SKM-1 treated with dmso at 0.1 percent for 144 hours (cell line): ENCODE measurements around the gene FOXO6.
"Not testable (repeated sequence)": the region's sequence is repeated elsewhere in the genome, so short reads cannot be mapped to it uniquely, and the experiment has no call there.

Experiments
- DNase-seq: peaks from one replicate; lab custom pipeline; 2025; ENCODE audit not compliant: unreplicated experiment; lab: John Stamatoyannopoulos, UW

Gene FOXO6

DNA sequence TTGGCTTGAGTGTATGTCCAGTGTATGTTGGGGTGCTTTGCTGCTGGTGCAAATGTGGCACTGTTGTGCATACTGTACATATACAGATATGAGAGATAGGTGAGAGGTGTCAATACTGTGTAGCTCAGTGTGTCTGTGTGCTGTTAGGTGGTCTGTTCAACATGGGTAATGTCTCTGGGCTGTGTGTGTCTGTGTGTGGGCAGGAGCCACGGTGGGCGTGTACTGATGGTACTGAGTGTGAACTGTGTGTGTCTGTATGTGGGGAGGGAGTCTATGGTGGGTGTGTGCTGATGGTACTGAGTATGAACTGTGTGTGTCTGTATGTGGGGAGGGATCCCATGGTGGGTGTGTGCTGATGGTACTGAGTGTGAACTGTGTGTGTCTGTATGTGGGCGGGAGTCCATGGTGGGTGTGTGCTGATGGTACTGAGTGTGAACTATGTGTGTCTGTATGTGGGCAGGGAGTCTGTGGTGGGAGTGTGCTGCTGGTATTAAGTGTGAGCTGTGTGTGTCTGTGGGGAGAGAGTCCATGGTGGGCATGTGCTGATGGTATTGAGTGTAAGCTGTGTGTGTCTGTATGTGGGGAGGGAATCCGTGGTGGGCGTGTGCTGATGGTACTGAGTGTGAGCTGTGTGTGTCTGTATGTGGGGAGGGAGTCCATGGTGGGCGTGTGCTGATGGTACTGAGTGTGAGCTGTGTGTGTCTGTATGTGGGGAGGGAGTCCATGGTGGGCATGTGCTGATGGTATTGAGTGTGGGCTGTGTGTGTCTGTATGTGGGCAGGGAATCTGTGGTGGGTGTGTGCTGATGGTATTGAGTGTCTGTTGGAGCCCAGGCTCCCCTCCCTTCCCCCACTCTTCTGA lies 32.2 kb upstream of the FOXO6 start:
- DNase-seq, result no peak

DNA sequence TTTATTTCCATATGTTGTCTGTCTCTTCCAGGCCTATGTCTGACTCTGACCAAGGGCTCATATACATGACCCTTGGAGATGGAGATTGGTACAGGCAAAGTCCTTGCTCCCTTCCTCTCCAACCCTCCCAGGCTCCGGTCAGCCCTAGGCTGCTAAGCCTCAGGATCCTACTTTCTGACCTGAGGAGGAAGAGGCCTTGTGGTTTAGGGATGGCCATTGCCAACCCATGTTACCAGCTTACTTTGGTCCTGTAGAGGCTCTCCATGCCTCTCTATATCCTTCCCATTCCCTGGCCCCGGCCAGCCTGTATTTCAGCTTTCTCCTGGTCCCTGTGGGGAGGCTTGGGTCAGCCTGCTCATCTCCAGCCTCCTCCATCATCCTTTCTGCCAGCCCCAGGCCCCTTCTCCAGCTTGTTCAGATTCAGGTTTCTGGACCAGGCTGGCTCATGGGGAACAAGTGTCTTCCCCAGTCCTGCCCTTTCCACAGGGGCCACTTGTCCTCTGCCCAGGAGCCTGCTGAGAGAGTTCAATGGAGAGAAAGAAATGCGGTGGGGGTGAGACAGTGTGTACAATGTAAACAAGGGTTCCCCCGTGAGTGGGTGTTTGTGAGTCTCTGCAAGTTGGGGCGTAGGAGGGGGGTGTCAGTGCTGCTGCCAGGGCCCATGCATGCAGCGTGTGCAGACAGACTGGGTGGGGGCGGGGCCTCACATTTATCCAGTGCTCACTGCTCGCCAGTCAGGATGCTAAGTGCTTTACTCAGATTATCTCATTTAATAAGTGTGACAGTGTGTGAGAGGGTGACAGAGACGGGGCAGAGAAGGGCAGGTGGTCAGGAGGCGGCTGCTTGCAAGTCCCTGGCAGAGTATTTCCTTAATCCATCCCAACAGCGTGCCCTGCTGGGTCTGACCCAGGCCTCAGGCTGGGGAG lies 31.3 kb upstream of the FOXO6 start:
- DNase-seq, result no peak

DNA sequence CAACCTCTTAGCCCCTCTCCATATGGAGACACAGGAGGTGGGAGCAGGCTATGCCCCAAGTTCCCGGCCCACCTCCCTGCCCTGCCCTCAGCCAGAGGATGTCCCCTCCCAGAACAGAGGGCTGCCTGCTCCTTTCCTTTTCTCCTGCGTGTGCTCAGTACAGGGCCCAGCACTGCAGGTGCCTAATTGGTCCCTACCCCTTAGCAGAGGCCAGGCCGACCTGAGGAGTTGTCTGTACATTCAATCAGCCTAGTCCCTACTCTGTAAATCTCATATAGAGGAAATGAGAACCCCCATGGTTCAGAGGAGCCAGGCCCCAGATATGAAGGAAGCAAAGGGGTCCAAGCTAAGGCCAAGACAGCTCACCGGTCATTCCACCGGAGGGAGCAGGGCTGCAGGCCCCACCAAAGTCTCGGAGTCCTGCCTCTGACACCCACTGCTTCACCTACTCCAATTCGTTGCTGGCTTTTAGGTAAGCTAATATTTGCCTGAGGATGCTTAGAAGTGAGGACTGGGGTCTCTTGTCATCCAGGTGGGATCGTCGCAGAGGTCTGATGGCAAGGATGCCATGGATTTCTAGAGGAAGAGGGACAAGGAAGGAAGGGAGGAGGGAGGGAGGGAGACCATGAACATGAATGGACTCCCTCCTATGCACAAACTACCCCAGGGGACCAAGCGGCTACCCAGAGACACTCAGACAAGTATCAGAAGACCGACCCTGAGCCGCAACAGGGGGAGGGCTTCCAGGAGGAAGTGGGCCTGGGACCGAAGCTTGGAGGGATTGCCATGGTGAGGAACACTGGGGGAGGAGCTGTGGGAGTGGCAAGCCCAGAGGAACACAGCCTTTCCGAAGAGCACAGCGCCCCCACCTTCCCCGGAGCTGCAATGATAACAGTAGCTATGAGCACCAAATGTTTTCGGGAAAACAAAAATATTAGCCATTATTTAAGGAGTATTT lies 30.4 kb upstream of the FOXO6 start:
- no peak for DNase-seq

DNA sequence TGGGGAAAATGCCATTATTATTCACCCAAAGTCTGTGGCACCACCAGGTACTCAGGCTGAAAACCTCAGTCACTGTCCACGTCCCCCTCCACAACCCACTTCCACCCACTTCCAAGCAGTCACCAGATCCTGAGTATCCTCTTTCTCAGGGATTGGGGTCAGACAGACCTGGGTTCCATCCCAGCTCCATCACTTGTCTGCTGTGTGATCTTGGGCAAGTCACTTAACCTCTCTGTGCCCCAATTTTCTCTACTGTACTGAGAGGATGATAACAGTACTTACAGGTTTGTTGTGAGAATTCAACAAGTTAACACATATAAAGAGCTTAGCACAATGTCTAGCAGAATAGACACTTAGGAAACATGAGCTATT lies 29.7 kb upstream of the FOXO6 start:
- DNase-seq, result no peak

DNA sequence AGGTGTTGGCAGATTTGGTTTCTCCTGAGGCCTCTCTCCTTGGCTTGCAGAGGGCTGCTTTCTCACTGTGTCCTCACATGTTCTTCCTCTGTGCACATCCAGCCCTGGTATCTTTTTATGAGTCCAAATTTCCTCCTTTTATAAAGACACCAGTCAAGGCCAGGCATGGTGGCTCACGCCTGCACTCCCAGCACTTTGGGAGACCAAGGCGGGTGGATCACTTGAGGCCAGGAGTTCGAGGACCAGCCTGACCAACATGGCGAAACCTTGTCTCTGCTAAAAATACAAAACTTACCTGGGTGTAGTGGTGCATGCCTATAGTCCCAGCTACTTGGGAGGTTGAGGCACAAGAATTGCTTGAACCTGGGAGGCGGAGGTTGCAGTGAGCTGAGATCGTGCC lies 29.1 kb upstream of the FOXO6 start:
- not testable (repeated sequence) for DNase-seq

DNA sequence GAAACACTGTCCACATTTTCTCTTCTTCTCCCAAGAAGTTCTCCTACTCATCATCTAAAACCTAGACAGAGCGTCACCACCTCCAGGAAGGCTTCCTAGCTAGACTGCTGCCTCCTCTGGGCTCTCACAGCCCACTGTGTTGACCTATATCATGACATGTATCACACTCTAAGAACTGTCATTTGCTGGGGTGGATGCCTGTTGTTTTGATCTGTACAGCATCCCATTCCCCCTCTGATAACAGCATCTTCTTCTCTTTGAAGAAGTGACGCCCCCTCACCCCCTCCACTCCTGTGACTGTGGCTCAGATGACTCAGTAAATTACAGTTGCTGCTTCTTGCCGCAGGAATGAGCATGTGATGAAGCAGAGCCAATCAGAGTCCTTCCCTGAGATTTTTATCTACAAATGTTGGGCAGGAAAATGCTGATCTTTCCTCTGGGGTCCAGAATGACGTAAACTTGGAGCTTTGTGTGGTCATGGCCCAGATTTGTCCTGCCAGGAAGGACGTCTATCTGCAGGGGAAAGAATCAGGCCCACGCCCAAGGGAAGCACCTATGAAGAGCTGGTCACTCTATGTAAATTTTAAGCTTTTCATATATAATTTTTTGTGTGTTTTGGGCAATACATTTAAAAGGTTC lies 28.0 kb upstream of the FOXO6 start:
- DNase-seq, result no peak

DNA sequence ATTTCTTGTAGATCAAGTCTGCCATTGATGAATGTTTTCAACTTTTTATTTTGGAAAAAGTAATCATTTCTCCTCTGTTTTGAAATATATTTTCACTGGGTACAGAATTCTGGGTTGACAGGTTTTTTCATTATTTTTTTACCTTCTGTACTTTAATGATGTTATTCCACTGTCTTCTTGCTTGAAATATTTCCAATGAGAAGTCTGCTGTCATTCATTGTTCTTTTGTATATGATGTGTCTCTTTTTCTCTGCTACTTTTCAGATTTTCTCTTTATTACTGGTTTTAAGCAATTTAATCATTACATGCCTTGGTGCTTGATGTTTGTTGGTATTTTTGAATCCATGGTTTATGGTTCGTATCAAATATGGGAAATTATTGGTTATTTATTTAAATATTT lies 22.4 kb upstream of the FOXO6 start:
- no peak for DNase-seq

DNA sequence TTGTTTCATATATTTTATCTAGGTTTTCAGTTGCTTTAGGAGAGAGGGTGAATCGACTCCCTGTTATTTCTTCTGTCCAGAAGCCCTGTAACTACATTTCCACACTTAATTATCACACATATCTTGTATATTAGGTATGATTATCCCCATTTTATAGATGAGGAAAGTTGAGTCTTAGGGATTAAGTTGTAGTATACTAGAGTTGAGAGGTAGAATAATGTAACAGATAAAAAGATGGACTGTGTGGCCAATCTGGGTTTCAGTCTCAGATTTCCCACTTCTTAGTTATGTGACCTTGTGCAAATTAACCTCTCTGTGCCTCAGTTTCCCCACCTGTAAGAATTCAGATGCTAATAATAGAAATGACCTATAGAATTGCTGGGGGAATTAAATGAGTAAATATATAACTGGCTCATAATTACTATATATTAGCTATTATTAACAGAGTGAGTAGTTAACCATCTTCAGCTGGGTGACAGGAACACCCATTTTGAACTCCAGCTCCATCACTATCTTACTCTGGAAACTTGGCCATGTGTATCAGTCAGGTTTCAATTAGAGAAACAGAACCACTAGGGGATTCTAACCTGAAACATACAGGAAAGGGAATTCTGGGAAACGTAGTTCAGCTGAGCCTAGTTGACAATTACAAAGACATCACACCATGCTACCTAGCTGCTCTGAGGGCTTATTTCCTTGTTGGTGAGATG lies 20.4 kb upstream of the FOXO6 start:
- no peak for DNase-seq

DNA sequence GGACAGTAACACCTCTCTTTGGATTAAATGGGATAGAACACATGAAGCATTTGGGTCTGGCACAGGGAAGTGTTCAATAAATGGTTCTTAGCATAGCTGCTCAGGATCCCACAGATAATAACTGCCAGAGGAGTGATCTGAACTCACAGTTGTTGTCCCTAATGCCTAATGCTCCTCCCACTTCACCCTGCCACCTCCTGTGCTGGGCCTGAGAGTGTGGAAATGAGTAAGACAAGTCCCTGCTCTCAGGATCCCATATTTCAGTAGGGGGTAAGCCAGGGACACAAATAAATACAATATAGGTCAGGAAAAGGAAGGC lies 19.9 kb upstream of the FOXO6 start:
- DNase-seq, result no peak

DNA sequence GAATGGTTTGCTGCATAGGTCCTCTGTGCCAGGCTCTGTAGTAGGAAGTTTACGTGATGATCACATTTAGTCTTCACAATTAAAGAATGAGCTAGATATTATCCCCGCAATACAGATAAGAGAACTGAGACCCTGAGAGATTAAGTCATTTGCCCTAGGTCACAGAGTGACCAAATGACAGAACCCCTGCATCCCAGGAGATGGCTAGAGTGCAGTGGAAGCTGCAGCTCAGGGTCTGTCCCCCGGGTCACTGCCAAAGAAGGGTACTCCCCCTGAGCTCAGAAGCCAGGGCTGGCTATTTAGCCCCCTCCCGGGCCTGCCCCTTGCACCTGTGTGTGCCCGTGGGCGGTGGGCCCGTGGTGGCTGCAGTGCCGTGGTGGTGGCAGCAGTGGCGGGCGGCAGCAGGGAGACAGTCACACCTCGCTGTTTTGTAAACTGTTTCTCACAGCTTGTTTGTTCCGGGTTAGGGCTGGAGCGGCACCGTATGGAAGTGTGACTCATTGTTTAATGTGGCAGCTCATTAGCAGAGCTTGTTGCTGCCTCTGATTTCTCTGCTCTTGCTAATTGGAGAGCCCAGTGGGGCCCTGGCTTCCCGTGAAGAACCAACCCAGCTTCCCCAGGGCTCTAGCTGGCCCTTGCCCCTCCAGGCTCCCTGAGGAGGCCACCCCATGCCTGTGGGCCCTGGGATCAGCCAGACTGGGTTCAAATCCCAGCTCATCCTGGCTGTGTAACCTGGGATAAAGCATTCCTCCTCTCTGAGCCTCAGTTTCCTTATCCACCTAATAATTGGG lies 19.3 kb upstream of the FOXO6 start:
- no peak for DNase-seq

DNA sequence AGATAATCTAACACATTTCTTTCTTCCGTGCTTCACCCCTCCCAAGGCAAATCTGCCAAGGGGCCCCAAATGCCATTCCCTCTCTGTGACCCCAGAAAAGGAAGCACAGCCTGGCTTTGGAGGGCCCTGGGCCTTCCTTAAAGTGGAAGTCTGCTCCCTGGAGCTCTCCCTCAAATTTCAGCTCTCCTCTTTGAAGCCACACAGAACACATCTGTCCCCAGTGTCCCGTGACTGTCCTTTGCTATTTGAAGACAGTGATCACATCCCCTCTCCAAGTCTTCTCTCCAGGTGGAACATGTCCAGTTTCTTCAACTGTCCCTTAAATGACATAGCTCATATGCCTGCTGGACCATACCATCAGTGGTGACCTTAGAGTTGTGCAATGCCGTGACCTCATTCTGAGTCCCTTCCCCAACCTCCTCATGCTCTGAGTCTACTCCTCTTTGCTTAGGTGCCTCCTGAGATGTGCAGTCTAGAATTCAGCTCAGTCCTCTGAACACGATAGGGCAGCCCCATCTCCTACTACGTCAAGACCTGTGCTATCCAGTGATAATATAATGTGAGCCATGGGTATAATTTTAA lies 18.4 kb upstream of the FOXO6 start:
- DNase-seq, result no peak

DNA sequence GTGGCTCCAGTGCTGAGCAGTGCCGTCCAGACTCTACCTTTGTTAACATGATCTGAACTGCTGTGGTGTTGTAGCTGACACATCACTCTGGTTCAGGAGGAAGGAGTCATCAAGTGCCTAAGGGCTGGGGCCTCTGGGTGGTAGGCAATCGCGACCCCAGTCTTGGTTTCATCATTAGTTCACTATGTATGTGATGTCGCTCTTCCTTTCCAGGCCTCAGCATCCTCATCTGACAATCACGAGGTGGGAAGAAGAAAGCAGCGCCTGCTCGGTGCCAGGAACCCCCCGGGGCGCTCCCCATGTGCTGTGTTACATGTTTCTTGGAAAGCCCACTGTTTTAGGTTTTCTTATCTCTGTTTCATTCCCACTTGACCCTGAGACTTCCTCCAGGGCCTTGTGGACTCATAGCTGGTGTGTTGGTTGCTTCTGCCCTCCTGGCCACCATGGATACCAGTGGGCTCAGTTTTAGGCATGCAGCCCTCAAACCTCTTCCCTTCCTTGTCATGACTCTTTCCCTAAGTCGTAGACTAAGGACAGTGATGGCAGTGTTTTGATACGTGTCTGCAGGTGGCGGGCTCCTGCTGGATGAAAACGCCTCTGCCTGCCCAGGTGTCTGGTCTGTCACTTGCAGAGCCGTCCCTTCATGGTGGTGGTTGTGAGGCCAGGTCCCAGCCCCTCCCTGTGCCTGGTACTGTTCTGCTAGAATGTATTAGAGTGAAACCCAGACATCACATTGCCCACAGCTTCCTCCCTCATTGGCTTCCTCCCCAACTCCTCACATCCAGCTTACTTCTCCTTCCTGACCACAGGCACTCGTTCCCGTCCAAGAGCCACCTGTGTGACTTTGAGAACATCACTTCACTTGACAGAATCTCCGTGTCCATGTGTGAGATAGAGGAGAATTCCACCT lies 17.2 kb upstream of the FOXO6 start:
- DNase-seq, result peak; percentile 62

DNA sequence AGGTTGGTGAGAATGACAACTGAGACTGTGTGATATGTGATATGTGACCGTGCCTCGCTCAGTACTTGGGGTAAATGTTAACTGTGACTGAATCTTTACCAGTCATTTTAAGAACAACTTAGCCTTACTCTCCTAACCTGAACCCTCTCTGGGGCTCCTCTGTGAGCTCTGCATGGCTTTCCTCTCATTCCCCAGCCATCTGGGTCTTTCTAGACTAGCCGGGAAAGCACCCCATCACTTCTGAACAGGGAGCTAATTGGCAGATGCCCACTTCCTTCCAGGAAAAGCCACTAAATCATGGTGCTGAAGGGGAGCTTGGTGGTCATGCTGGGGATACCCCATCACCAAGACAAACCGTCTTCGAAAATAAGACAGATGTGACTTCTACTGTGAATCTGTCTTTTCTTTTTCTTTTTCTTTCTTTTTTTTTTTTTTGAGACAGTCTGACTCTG lies 16.5 kb upstream of the FOXO6 start:
- DNase-seq, result no peak

DNA sequence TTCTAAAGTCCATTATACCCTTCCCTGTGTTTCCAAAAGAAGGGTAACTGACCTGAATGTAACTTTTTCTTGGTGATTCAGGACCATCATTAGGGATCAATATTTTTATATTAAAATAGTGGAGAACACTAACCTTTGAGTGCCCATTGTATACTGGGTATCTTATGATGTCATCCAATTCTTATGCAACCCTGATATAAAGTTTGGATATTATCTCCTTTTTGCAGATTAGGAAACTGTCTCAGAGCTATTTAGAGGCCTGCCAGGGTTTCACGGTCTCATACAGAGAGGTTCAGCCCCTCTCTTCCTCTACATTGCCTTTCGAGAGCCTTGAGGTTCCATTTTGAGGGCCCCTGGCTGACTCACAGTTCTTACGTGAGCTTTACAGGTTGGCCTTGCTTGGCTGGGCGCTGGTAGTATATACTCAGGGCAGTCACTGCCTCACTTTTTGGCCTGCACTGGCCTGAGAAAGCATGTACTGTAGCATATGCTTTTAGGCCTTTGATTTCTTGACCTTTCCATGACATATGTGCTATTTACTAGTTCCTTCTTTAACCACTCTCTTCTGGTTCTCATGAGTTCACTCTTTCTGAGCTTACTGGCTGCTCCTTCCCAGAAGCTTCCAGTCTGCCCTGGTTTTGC lies 15.7 kb upstream of the FOXO6 start:
- DNase-seq, result no peak

DNA sequence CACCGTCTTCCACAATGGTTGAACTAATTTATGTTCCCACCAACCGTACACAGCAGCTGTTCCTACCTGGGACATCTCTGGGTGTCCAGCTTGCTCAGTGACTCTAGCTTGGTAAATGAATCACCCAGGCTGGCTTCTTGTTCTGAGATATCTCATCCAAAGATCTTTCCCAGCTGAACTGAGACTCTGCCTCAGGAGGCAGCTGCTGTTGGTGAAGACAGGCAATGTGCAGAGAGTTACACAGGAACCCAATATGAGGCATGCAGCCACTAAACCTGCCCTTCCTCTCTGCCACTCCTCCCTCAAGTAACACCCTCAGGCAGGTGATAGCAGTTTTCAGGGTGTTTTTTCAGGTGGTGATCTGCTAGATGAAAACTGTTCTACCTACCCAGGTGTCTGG lies 14.0 kb upstream of the FOXO6 start:
- no peak for DNase-seq

DNA sequence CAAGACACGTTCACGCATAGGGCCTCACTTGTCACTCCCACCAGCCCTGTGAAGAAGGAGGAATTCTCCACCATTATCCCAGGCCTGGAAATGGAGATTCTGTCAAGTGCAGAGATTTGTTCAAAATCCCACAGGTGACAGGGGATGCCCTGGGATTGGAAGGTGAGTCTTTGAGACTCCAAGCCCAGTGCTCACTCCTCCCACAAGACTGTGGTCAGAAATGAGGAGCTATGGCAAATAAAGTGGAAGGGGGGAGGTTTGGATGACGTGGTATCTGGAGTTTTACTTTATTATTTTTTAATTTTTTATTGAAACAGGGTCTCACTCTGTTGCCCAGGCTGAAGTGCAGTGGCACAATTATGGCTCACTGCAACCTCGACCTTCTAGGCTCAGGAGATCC lies 12.8 kb upstream of the FOXO6 start:
- DNase-seq, result no peak

DNA sequence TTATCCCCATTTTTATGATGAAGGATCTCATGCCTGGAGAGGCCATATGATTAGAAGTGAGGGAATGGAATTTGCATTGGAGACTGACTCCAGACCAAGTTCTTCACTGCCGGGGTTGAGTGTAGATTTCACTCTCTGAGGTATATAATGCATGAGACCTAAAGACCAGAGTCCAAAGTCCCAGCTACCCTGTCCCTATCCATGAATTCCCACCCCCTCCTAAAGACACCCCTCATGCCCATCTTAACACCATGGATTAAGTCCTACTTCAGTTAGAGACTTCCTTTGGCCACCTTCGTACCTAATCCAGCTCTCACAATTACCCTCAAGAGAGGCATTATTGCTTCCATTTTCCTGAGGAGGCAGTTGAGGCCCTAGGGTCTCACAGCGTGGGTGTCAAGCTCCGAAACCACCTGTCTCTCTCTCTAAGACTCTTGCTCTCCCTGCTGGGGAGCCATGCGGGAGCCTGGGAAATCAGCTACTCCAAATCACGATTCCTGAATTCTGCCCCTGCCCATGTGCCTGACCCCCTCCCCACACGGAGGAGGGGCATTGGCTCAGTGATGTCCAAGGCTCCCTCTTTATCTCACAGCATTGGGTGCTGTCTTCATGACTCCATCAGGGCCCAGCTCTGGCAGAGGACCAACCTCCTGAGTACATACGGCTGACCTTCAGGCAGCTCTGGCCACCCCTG lies 11.7 kb upstream of the FOXO6 start:
- no peak for DNase-seq
